Endothelial cell of umbilical vein (primary cell): ENCODE results near the gene PRXL2A. TPM values are rescaled to one million over a fixed set of nuclear protein-coding genes. Genes with fewer than 3 reads are reported as not detected.
A peak's percentile ranks its signal among the peaks of the same experiment; 100 is the strongest.

ENCODE experiments used
- BruUV-seq: library from RNA; stranded (reverse); fragments of 400-500 nt; replicated peaks from 2 replicates; lab custom pipeline; 2021; lab: Mats Ljungman, UMichigan
- CTCF ChIA-PET: fragments of 300-600, 350-600 bp; sonication (Branson Sonifier 250); formaldehyde crosslinking; loops from one replicate; lab custom pipeline; 2021; ENCODE audit warnings: antibody characterized with exemption, inconsistent platforms; lab: Charles Lee
- POLR2A ChIA-PET: fragments of 300-600, 350-600 bp; sonication (Branson Sonifier 250); formaldehyde crosslinking; loops from one replicate; lab custom pipeline; 2021; ENCODE audit warnings: antibody characterized with exemption, inconsistent platforms; lab: Charles Lee
- DNase-seq: peaks from one replicate; pipeline ENCODE4 v3.0.0-alpha.2; 2011; ENCODE audit warnings: low read depth, low spot score
- FAIRE-seq: peaks from 2 replicates; lab custom pipeline; 2011; peaks lifted over from hg19 to GRCh38; lab: Jason Lieb, UNC
- H2AFZ ChIP-seq: 2 replicates; pipeline ENCODE4 v1.6.0; 2012; ENCODE audit warnings: low read depth, low read length, control low read depth, inconsistent platforms
- H3K27ac ChIP-seq: 2 replicates; pipeline ENCODE4 v1.5.1; 2011; ENCODE audit warnings: low read depth, mild to moderate bottlenecking, control low read depth, low read length, moderate library complexity; ENCODE audit not compliant: insufficient read depth
- H3K27me3 ChIP-seq, 2 experiments: 2 replicates each; pipeline versions ENCODE4 v1.6.0 to v1.6.1; 2011; ENCODE audit warnings: low read length in 2 of 2, mixed read lengths in 1 of 2; ENCODE audit not compliant: control insufficient read depth in 2 of 2, insufficient read depth in 2 of 2
- H3K36me3 ChIP-seq, 2 experiments: 2 replicates in 1 of 2; 3 replicates in 1 of 2; pipeline ENCODE4 v1.5.1; 2011; ENCODE audit warnings: low read length in 2 of 2, mild to moderate bottlenecking in 1 of 2, moderate library complexity in 1 of 2; ENCODE audit not compliant: control insufficient read depth in 2 of 2, insufficient read depth in 2 of 2; ENCODE audit errors: extremely low read depth in 1 of 2
- H3K4me1 ChIP-seq: 3 replicates; pipeline ENCODE4 v1.5.1; 2011; ENCODE audit warnings: mild to moderate bottlenecking, low read length; ENCODE audit not compliant: control insufficient read depth, insufficient read depth; ENCODE audit errors: extremely low read depth
- H3K4me2 ChIP-seq: 2 replicates; pipeline ENCODE4 v1.6.1; 2011; ENCODE audit warnings: low read length, control low read depth, mixed read lengths; ENCODE audit not compliant: insufficient read depth
- H3K4me3 ChIP-seq, 3 experiments: fragments of 200-600 bp in 1 of 3; sonication (generic), shearing (Covaris generic) in 1 of 3; replicated peaks in 1 of 3; 2 replicates each; pipeline ENCODE4 v1.5.1; 2011 to 2016; ENCODE audit warnings: control low read depth in 3 of 3, low read length in 3 of 3, mild to moderate bottlenecking in 2 of 3, inconsistent platforms in 1 of 3, low read depth in 1 of 3, moderate library complexity in 1 of 3; ENCODE audit not compliant: insufficient read depth in 1 of 3
- H3K79me2 ChIP-seq: 2 replicates; pipeline ENCODE4 v1.6.0; 2012; ENCODE audit warnings: low read length, inconsistent platforms; ENCODE audit not compliant: control insufficient read depth, insufficient read depth
- H3K9ac ChIP-seq: replicated peaks from 2 replicates; pipeline ENCODE3; 2011; ENCODE audit warnings: low read length, control low read depth; ENCODE audit not compliant: insufficient read depth; ENCODE audit errors: extremely low read depth
- H3K9me1 ChIP-seq: replicated peaks from 3 replicates; pipeline ENCODE4 v1.6.0; 2011; ENCODE audit warnings: mild to moderate bottlenecking, low read length; ENCODE audit not compliant: control insufficient read depth, insufficient read depth; ENCODE audit errors: extremely low read depth
- H3K9me3 ChIP-seq: replicated peaks from 2 replicates; pipeline ENCODE4 v1.5.1; 2012; ENCODE audit warnings: low read length, inconsistent platforms; ENCODE audit not compliant: control insufficient read depth, insufficient read depth
- H4K20me1 ChIP-seq: replicated peaks from 2 replicates; pipeline ENCODE3; 2011; ENCODE audit warnings: mild to moderate bottlenecking, low read length; ENCODE audit not compliant: control insufficient read depth, insufficient read depth; ENCODE audit errors: extremely low read depth
- JUN ChIP-seq: IDR thresholded peaks from 2 replicates; pipeline ENCODE4 v1.6.1; 2011; ENCODE audit warnings: borderline replicate concordance, low read depth; ENCODE audit not compliant: insufficient read length, insufficient read depth
- POLR2A ChIP-seq: IDR thresholded peaks from 2 replicates; pipeline ENCODE4 v1.6.1; 2012; ENCODE audit warnings: low read depth, mild to moderate bottlenecking, control low read depth, low read length
- POLR2AphosphoS5 ChIP-seq: IDR thresholded peaks from 2 replicates; pipeline ENCODE4 v1.6.1; 2012; ENCODE audit warnings: low read depth, mild to moderate bottlenecking, control low read depth, low read length, moderate library complexity; ENCODE audit not compliant: insufficient read depth
- dilution Hi-C: fragments of 300-500 bp; cut with MboI; formaldehyde crosslinking; loops from one replicate; pipeline ENCODE4 v1.15.0; 2019; ENCODE audit warnings: low sequenced_read_pairs; ENCODE audit not compliant: extremely low pct_ligation_motif_present
- intact Hi-C: fragments of 100-400 bp; cut with micrococcal nuclease; formaldehyde crosslinking; loops from one replicate; pipeline ENCODE4 v1.10.0; 2022
- polyA plus RNA-seq, 4 experiments: library from polyadenylated mRNA; depleted of rRNA in 3 of 4; stranded (reverse) in 3 of 4; unstranded in 1 of 4; fragments of >200 nt; gene quantifications; 2 replicates each; pipeline versions ENCODE4 v1.2.1 to v1.2.3, GENCODE V29; 2011 to 2012; ENCODE audit warnings: missing spikeins in 1 of 4
- total RNA-seq: library from RNA; stranded (reverse); gene quantifications from 2 replicates; pipeline ENCODE4 v1.2.3, GENCODE V29; 2021
- TF ChIP-seq, protein P1 (sequence below): IDR thresholded peaks from 2 replicates; pipeline ENCODE4 v1.6.1; 2011; ENCODE audit not compliant: insufficient read depth, insufficient read length

Gene PRXL2A
- total and polyA plus RNA-seq, 2 donors (not counting 3 experiments of a cell fraction or from before 2014, with no cell fraction given) = 113 to 321 TPM

DNA sequence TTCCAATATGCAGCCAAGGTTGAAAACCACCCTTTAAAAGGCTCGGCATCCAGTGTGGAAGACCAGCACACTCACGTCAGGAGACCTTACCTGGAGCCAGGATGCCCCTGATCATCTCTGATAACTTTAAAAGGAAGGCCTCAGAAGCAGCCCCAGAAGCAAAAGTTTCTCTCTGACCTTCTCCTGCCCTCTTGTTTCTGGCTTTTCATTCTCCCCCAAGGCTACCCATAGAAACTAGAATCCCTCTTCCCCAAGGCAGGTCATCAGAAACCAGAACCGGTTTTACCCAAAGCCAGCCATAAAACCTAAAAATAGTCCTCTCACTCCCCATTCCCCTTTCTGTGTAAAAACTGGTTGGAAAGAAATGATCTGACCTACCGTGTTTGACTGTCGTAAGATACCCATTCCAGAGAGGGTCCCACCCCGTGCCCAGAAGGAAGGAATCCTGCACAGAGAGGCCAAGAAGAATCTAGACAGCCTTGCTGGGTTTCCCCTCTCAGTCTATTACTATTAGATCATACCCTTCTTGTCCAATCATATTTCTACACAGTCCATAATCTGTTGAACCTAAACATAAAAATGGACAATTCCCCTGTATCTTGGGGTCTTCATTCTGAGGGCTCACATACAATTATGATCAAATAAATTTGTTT lies 28.2 kb downstream of the PRXL2A start:
- POLR2A ChIA-PET = no interaction called here
- H3K36me3 ChIP-seq = peaks cover 14 to 16% of the 10 kb centered on the region in 2 experiments

DNA sequence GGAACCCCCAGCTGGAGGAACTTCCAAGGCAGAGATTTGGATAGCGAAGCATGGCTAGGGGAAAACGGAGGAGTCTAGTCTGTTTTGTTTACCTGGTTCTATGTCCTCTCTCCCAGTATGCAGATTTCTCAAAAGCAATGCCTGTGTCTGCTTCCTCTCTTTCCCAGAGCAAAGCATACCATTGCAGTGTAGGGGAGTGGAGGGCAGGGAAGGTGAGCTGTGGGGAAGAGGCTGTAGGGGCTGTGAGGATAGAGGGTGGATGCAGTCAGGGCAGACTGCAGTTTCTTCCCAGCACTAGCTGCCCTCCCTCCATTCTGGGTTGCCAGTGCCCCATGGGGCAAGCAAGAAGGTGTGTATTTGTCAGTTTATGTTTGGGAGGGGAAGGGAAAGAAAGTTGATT lies 28.9 kb downstream of the PRXL2A start:
- H3K4me3 ChIP-seq = no peak overlapping the region
- intact Hi-C loops = no loop called here
- no peaks in the 10 kb centered on the region for H3K27me3 ChIP-seq
- H3K4me2 ChIP-seq = no peak overlapping the region
- no peak for DNase-seq
- H3K79me2 ChIP-seq = no peaks in the 10 kb centered on the region
- peaks cover 3% of the 10 kb centered on the region for H4K20me1 ChIP-seq
- no peaks in the 10 kb centered on the region for H3K4me1 ChIP-seq
- no peaks in the 10 kb centered on the region for H3K9me3 ChIP-seq
- no peak for FAIRE-seq
- BruUV-seq = no TSS peak
- no peak overlapping the region for H3K9ac ChIP-seq
- no peak overlapping the region for H3K27ac ChIP-seq
- H2AFZ ChIP-seq = no peak overlapping the region
- CTCF ChIA-PET = interaction anchor here (0.5 to 2.3 kb wide), 4 partner anchors 53 to 68 kb away, joined by 3 to 9 read pairs (median 4); no protein-coding TSS in a partner anchor
- POLR2A ChIA-PET = no interaction called here
- dilution Hi-C loops = no loop called here
- no peak for TF ChIP-seq JUN
- TF ChIP-seq, protein P1, sequence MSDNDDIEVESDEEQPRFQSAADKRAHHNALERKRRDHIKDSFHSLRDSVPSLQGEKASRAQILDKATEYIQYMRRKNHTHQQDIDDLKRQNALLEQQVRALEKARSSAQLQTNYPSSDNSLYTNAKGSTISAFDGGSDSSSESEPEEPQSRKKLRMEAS = no peak
- H3K9me1 ChIP-seq = no peaks in the 10 kb centered on the region
- peaks cover 7 to 12% of the 10 kb centered on the region in 2 experiments for H3K36me3 ChIP-seq

More for the DNA sequence above, 28.2 kb downstream of the PRXL2A start:
- FAIRE-seq (no peak), DNase-seq (no peak)
- Histone ChIP-seq H3K9me3 (no peaks in the 10 kb centered on the region), H3K27me3 (no peaks in the 10 kb centered on the region), H3K4me2 (no peak overlapping the region), H3K27ac (no peak overlapping the region), H3K79me2 (no peaks in the 10 kb centered on the region), H2AFZ (no peak overlapping the region), H3K4me1 (no peaks in the 10 kb centered on the region), H3K9me1 (no peaks in the 10 kb centered on the region), H3K4me3 (no peak overlapping the region), H4K20me1 (peaks cover 3% of the 10 kb centered on the region), H3K9ac (no peak overlapping the region)
- TF ChIP-seq POLR2A = peak; percentile 31
- TF ChIP-seq POLR2AphosphoS5 = no peak
- intact Hi-C loops = no loop called here
- dilution Hi-C loops = no loop called here
- CTCF ChIA-PET = interaction anchor here (0.5 to 1.4 kb wide), 6 partner anchors 10 to 69 kb away, joined by 3 to 5 read pairs (median 4); partner anchors contain the start of gene PRXL2A
- TSS peak; percentile 2 for BruUV-seq
